SHP77 treated with DMSO at 0.1 percent for 48 hours (cell line): ENCODE data around the gene RASSF4.

Experiments
- DNase-seq: peaks from one replicate; lab custom pipeline; 2025; lab: John Stamatoyannopoulos, UW

Gene RASSF4

GRCh38 chr10:44963772-44964633 lies 4.4 kb downstream of the RASSF4 start:
- no peak for DNase-seq

- no peak for DNase-seq
These were observed 5.5 kb downstream of the RASSF4 start for GRCh38 chr10:44965104-44965503.

GRCh38 chr10:44965651-44966097 lies 6.1 kb downstream of the RASSF4 start:
- DNase-seq, result no peak

- DNase-seq, result no peak
These were observed 6.7 kb downstream of the RASSF4 start for GRCh38 chr10:44966129-44966815.

- no peak for DNase-seq
These were observed 7.4 kb downstream of the RASSF4 start for GRCh38 chr10:44966816-44967509.

- DNase-seq, result no peak
These were observed 8.0 kb downstream of the RASSF4 start for GRCh38 chr10:44967616-44968015.

- DNase-seq, result no peak
These were observed 8.5 kb downstream of the RASSF4 start for GRCh38 chr10:44968091-44968490.

GRCh38 chr10:44968500-44969400 lies 9.1 kb downstream of the RASSF4 start:
- no peak for DNase-seq

- no peak for DNase-seq
These were observed 10.3 kb downstream of the RASSF4 start for GRCh38 chr10:44969854-44970253.

- no peak for DNase-seq
These were observed 11.3 kb downstream of the RASSF4 start for GRCh38 chr10:44970812-44971395.

- no peak for DNase-seq
These were observed 11.8 kb downstream of the RASSF4 start for GRCh38 chr10:44971434-44971833.

- no peak for DNase-seq
These were observed 12.5 kb downstream of the RASSF4 start for GRCh38 chr10:44971935-44972757.

GRCh38 chr10:44972874-44973306 lies 13.3 kb downstream of the RASSF4 start:
- no peak for DNase-seq

- DNase-seq, result no peak
These were observed 13.9 kb downstream of the RASSF4 start for GRCh38 chr10:44973323-44974081.

- no peak for DNase-seq
These were observed 14.6 kb downstream of the RASSF4 start for GRCh38 chr10:44974082-44974627.

- DNase-seq, result no peak
These were observed 15.2 kb downstream of the RASSF4 start for GRCh38 chr10:44974628-44975430.

- no peak for DNase-seq
These were observed 16.1 kb downstream of the RASSF4 start for GRCh38 chr10:44975431-44976331.
